Measurements from ENCODE around the gene SIGLEC14.

Gene SIGLEC14

GRCh38 chr19:51652266-51652665, 5.6 kb upstream of the SIGLEC14 start:
- peaks cover 5% of the 10 kb centered on the region for H3K27me3 ChIP-seq (ENCODE audit: control insufficient read depth, low read length)
- no peak overlapping the region for H3K4me3 ChIP-seq (ENCODE audit: low read length)
- H4K20me1 ChIP-seq (ENCODE audit: control insufficient read depth, insufficient read depth, low read depth, low read length), result no peaks in the 10 kb centered on the region
- H3K79me2 ChIP-seq (ENCODE audit: control insufficient read depth, low read length), result no peaks in the 10 kb centered on the region
- no peak for TF ChIP-seq EZH2phosphoT487 (IDR thresholded peaks at IDR 0.05; ENCODE audit: borderline replicate concordance, low read length)
- TF ChIP-seq CTCF (IDR thresholded peaks at IDR 0.05; ENCODE audit: low read depth, low read length, poor library complexity, severe bottlenecking), result no peak
- no peaks in the 10 kb centered on the region for H3K9me3 ChIP-seq (ENCODE audit: control insufficient read depth, insufficient read depth, low read length)
- H3K9me2 ChIP-seq (replicated peaks; ENCODE audit: control insufficient read depth, low read length), result no peaks in the 10 kb centered on the region
- no peaks in the 10 kb centered on the region for H3K36me3 ChIP-seq (ENCODE audit: control insufficient read depth, low read length)
- H3K27ac ChIP-seq (ENCODE audit: low read depth, low read length), result no peak overlapping the region
- no peaks in the 10 kb centered on the region for H3F3A ChIP-seq (ENCODE audit: control insufficient read depth, insufficient read depth)
- no peak overlapping the region for H3K4me2 ChIP-seq (ENCODE audit: low read length)
- H3K4me1 ChIP-seq (ENCODE audit: control insufficient read depth, low read length), result peaks cover 17% of the 10 kb centered on the region

GRCh38 chr19:51651216-51651846, 4.7 kb upstream of the SIGLEC14 start:
- Histone ChIP-seq H3K36me3 (ENCODE audit: control insufficient read depth, low read length) (no peaks in the 10 kb centered on the region), H3K9me3 (ENCODE audit: control insufficient read depth, insufficient read depth, low read length) (no peaks in the 10 kb centered on the region), H3F3A (ENCODE audit: control insufficient read depth, insufficient read depth) (no peaks in the 10 kb centered on the region), H3K9me2 (replicated peaks; ENCODE audit: control insufficient read depth, low read length) (no peaks in the 10 kb centered on the region), H3K4me1 (ENCODE audit: control insufficient read depth, low read length) (peaks cover 14% of the 10 kb centered on the region), H3K4me2 (ENCODE audit: low read length) (peak overlapping the region; percentile 47; the same call in 1 of the 2 replicates), H3K27ac (ENCODE audit: low read depth, low read length) (no peak overlapping the region), H3K27me3 (ENCODE audit: control insufficient read depth, low read length) (peaks cover 9% of the 10 kb centered on the region), H3K4me3 (ENCODE audit: low read length) (peak overlapping the region; percentile 24; the same call in 1 of the 2 replicates), H3K79me2 (ENCODE audit: control insufficient read depth, low read length) (no peaks in the 10 kb centered on the region), H4K20me1 (ENCODE audit: control insufficient read depth, insufficient read depth, low read depth, low read length) (no peaks in the 10 kb centered on the region)
- TF ChIP-seq CTCF (IDR thresholded peaks at IDR 0.05; ENCODE audit: low read depth, low read length, poor library complexity, severe bottlenecking), result no peak
- no peak for TF ChIP-seq EZH2phosphoT487 (IDR thresholded peaks at IDR 0.05; ENCODE audit: borderline replicate concordance, low read length)

DNA sequence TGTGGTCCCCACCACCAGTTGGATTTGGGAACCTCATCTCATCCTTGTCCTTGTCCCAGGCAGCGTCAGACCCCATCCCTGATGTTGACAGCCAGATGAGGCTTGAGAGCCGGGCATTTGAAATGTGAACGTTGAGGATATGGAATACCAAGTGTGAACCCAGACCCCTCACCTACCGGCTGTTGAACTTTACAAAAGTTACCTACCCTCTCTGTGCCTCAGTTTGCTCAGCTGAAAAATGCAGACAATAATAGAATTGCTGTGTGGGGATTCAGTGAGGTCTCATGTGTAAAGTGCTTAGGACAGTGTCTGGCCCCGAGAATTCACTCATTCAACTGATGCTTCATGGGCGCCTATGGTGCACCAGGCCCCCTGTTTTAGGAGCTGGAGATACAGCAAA, 693 bp upstream of the SIGLEC14 start:
- Histone ChIP-seq H3K9me3 (ENCODE audit: control insufficient read depth, insufficient read depth, low read length) (no peaks in the 10 kb centered on the region), H3K4me3 (ENCODE audit: low read length) (no peak overlapping the region), H3K4me2 (ENCODE audit: low read length) (no peak overlapping the region), H3K9me2 (replicated peaks; ENCODE audit: control insufficient read depth, low read length) (no peaks in the 10 kb centered on the region), H3K36me3 (ENCODE audit: control insufficient read depth, low read length) (no peaks in the 10 kb centered on the region), H3F3A (ENCODE audit: control insufficient read depth, insufficient read depth) (no peaks in the 10 kb centered on the region), H3K79me2 (ENCODE audit: control insufficient read depth, low read length) (no peaks in the 10 kb centered on the region), H4K20me1 (ENCODE audit: control insufficient read depth, insufficient read depth, low read depth, low read length) (no peaks in the 10 kb centered on the region), H3K27ac (ENCODE audit: low read depth, low read length) (no peak overlapping the region), H3K4me1 (ENCODE audit: control insufficient read depth, low read length) (peaks cover 14% of the 10 kb centered on the region), H3K27me3 (ENCODE audit: control insufficient read depth, low read length) (peaks cover 9% of the 10 kb centered on the region)
- TF ChIP-seq EZH2phosphoT487 (IDR thresholded peaks at IDR 0.05; ENCODE audit: borderline replicate concordance, low read length) (no peak), CTCF (IDR thresholded peaks at IDR 0.05; ENCODE audit: low read depth, low read length, poor library complexity, severe bottlenecking) (no peak)
